Thyroid gland (tissue), 4 donors: Measurements from ENCODE around the gene PRKCZ.

Experiments
- CTCF ChIP-seq, 6 experiments: fragments of 200-600 bp in 3 of 6; fragments of 450-650 bp in 3 of 6; sonication (generic) in 3 of 6; IDR thresholded peaks; one replicate each; pipeline ENCODE4 v1.5.1; 2016 to 2019; ENCODE audit warnings: antibody characterized with exemption in 6 of 6, mild to moderate bottlenecking in 2 of 6, inconsistent platforms in 1 of 6, moderate library complexity in 1 of 6
- POLR2A ChIP-seq, 2 donors: fragments of 450-650 bp; IDR thresholded peaks; one replicate each; pipeline ENCODE4 v1.6.1; 2017; ENCODE audit warnings: antibody characterized with exemption in 2 of 2, mild to moderate bottlenecking in 2 of 2, moderate library complexity in 1 of 2

- TF ChIP-seq CTCF (IDR thresholded peaks at IDR 0.05) (no peak), POLR2A (IDR thresholded peaks at IDR 0.05) (no peak)
These were observed 100.6 kb downstream of the PRKCZ start for GRCh38 chr1:2150801-2151200.
